GM19395 (cell line): Measurements from ENCODE around the gene SPPL3.
"Not testable (repeated sequence)": the region's sequence is repeated elsewhere in the genome, so short reads cannot be mapped to it uniquely, and the experiment has no call there.

Experiments
- ATAC-seq: cut with Tn5 transposase; IDR thresholded peaks from one replicate; pipeline ENCODE4 v1.9.1; 2021; ENCODE audit warnings: mild to moderate bottlenecking, moderate library complexity; ENCODE audit not compliant: unreplicated experiment

The SPPL3 gene

GRCh38 chr12:120754792-120755191 lies 149.4 kb downstream of the SPPL3 start:
- no peak for ATAC-seq

GRCh38 chr12:120751389-120751788 lies 152.8 kb downstream of the SPPL3 start:
- ATAC-seq, result no peak

- ATAC-seq, result no peak
Observed at GRCh38 chr12:120750806-120751205, 153.4 kb downstream of the SPPL3 start.

GRCh38 chr12:120749256-120749655 lies 154.9 kb downstream of the SPPL3 start:
- ATAC-seq, result no peak

GRCh38 chr12:120748242-120748641 lies 155.9 kb downstream of the SPPL3 start:
- no peak for ATAC-seq

GRCh38 chr12:120744922-120745493 lies 159.2 kb downstream of the SPPL3 start:
- ATAC-seq, result no peak

GRCh38 chr12:120741476-120742421 lies 162.4 kb downstream of the SPPL3 start:
- ATAC-seq, result no peak

- no peak for ATAC-seq
Observed at GRCh38 chr12:120740871-120741270, 163.3 kb downstream of the SPPL3 start.

GRCh38 chr12:120739821-120740613 lies 164.1 kb downstream of the SPPL3 start:
- no peak for ATAC-seq

GRCh38 chr12:120739031-120739762 lies 165.0 kb downstream of the SPPL3 start:
- ATAC-seq, result no peak

- no peak for ATAC-seq
Observed at GRCh38 chr12:120738252-120739030, 165.7 kb downstream of the SPPL3 start.

GRCh38 chr12:120737557-120738251 lies 166.5 kb downstream of the SPPL3 start:
- no peak for ATAC-seq

- ATAC-seq, result no peak
Observed at GRCh38 chr12:120736404-120737331, 167.5 kb downstream of the SPPL3 start.

- ATAC-seq, result no peak
Observed at GRCh38 chr12:120735181-120735580, 169.0 kb downstream of the SPPL3 start.

- no peak for ATAC-seq
Observed at GRCh38 chr12:120734210-120734609, 169.9 kb downstream of the SPPL3 start.

GRCh38 chr12:120733574-120733973 lies 170.6 kb downstream of the SPPL3 start:
- ATAC-seq, result no peak

- not testable (repeated sequence) for ATAC-seq
Observed at GRCh38 chr12:120732198-120732597, 172.0 kb downstream of the SPPL3 start.

- no peak for ATAC-seq
Observed at GRCh38 chr12:120726961-120727360, 177.2 kb downstream of the SPPL3 start.

- ATAC-seq, result no peak
Observed at GRCh38 chr12:120726510-120726793, 177.7 kb downstream of the SPPL3 start.
